Subcutaneous abdominal adipose tissue (tissue), 5 donors: Measurements from ENCODE around the gene TBR1.

Experiments
- H3K27ac ChIP-seq: one replicate; pipeline ENCODE4 v1.7.0; 2013; ENCODE audit warnings: low read depth, mild to moderate bottlenecking, inconsistent platforms, low read length, moderate library complexity
- H3K27me3 ChIP-seq, 5 donors: one replicate each; pipeline ENCODE4 v1.7.0; 2013; ENCODE audit warnings: low read length in 5 of 5, inconsistent platforms in 1 of 5; ENCODE audit not compliant: control insufficient read depth in 5 of 5, insufficient read depth in 4 of 5
- H3K36me3 ChIP-seq, 5 donors: one replicate each; pipeline ENCODE4 v1.7.0; 2013; ENCODE audit warnings: low read length in 5 of 5; ENCODE audit not compliant: control insufficient read depth in 5 of 5, insufficient read depth in 5 of 5
- H3K4me1 ChIP-seq, 5 donors: one replicate each; pipeline ENCODE4 v1.7.0; 2013; ENCODE audit warnings: low read length in 5 of 5, mild to moderate bottlenecking in 3 of 5, moderate library complexity in 1 of 5; ENCODE audit not compliant: control insufficient read depth in 5 of 5, insufficient read depth in 5 of 5
- H3K4me3 ChIP-seq, 5 donors: one replicate each; pipeline ENCODE4 v1.7.0; 2013; ENCODE audit warnings: low read length in 5 of 5, low read depth in 1 of 5
- H3K9ac ChIP-seq, 5 donors: one replicate each; pipeline ENCODE4 v1.7.0; 2013; ENCODE audit warnings: low read length in 5 of 5, mild to moderate bottlenecking in 4 of 5, moderate library complexity in 3 of 5
- H3K9me3 ChIP-seq, 5 donors: one replicate each; pipeline ENCODE4 v1.7.0; 2013; ENCODE audit warnings: low read length in 5 of 5; ENCODE audit not compliant: control insufficient read depth in 5 of 5
- donor health status: healthy.
- donor health status: healthy.
- donor health status: healthy.
- donor health status: healthy.
- donor health status: healthy.

TBR1 gene

GRCh38 chr2:161474920-161475319 lies 58.8 kb downstream of the TBR1 start:
- Histone ChIP-seq H3K27me3 (no peaks in the 10 kb centered on the region), H3K36me3 (no peaks in the 10 kb centered on the region), H3K9ac (no peak overlapping the region), H3K4me1 (no peaks in the 10 kb centered on the region), H3K27ac (no peak overlapping the region), H3K9me3 (peaks cover 0 to 6% (median 4%) of the 10 kb centered on the region in 5 donors), H3K4me3 (no peak overlapping the region)
